ENCODE data around the gene ATP2B3.

ATP2B3 gene

DNA sequence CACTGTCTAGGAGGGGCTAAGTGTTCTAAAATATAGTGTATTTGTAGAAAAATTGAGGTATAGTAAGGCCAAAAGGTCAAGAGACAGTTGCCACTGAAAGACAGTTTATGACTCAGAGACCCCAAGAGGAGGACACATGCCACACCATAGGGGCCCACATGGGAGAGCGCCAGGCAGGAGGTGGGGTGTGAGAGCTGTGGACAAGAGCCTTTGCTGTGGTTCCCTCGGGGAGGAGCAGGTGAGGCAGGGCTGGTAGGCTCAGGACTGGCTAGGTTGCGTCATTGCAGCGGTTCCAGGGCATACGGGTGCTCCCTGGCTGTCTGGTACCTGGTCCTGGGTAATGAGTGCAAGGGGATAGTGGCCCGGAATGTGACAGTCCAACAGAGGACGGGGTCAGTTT is 43.9 kb downstream of the ATP2B3 start:
- no peaks in the 10 kb centered on the region for H3F3A ChIP-seq (ENCODE audit: insufficient read depth, low read length)
- H3K27ac ChIP-seq (ENCODE audit: low read depth, low read length, poor library complexity, severe bottlenecking), result no peak overlapping the region
- H3K79me2 ChIP-seq (ENCODE audit: insufficient read depth, low read length), result no peaks in the 10 kb centered on the region
- H3K36me3 ChIP-seq (ENCODE audit: insufficient read depth, low read length), result no peaks in the 10 kb centered on the region
- no peak overlapping the region for H3K4me2 ChIP-seq (ENCODE audit: low read length)
- H3K9me3 ChIP-seq (ENCODE audit: low read length), result no peaks in the 10 kb centered on the region
- no peak overlapping the region for H2AFZ ChIP-seq (ENCODE audit: low read length)
- H4K20me1 ChIP-seq (ENCODE audit: insufficient read depth, low read length), result no peaks in the 10 kb centered on the region
- H3K9me2 ChIP-seq (ENCODE audit: low read depth, low read length), result no peaks in the 10 kb centered on the region
- H3K4me1 ChIP-seq (ENCODE audit: insufficient read depth, low read length, severe bottlenecking), result no peaks in the 10 kb centered on the region
- H3K4me3 ChIP-seq (ENCODE audit: low read depth, low read length, poor library complexity, severe bottlenecking), result no peak overlapping the region
- H3K27me3 ChIP-seq (ENCODE audit: insufficient read depth, low read length), result no peaks in the 10 kb centered on the region
- no peak for TF ChIP-seq EZH2 (IDR thresholded peaks at IDR 0.05; ENCODE audit: borderline replicate concordance, low read length)
- TF ChIP-seq, protein P1, sequence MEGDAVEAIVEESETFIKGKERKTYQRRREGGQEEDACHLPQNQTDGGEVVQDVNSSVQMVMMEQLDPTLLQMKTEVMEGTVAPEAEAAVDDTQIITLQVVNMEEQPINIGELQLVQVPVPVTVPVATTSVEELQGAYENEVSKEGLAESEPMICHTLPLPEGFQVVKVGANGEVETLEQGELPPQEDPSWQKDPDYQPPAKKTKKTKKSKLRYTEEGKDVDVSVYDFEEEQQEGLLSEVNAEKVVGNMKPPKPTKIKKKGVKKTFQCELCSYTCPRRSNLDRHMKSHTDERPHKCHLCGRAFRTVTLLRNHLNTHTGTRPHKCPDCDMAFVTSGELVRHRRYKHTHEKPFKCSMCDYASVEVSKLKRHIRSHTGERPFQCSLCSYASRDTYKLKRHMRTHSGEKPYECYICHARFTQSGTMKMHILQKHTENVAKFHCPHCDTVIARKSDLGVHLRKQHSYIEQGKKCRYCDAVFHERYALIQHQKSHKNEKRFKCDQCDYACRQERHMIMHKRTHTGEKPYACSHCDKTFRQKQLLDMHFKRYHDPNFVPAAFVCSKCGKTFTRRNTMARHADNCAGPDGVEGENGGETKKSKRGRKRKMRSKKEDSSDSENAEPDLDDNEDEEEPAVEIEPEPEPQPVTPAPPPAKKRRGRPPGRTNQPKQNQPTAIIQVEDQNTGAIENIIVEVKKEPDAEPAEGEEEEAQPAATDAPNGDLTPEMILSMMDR (IDR thresholded peaks at IDR 0.05; ENCODE audit: low read length), result no peak
- no peak overlapping the region for H3K9ac ChIP-seq (ENCODE audit: low read length)

DNA sequence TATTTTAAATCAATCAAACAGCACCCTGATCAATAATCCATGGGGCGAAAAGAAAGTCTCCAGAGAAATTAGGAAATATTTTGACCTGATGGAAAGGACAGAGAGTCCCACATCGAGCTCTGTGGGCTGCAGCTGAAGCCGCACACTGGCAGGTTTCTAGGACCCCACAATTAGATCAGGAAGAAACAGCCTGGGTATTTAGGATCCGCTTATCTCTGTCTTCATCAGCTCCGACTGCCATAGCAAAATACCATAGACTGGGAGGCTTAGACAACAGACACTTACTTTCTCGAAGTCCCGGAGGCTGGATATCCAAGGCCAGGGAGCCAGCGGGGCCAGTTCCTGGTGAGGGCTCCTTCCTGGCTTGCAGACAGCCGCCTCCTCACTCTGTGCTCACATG is 45.1 kb downstream of the ATP2B3 start:
- Histone ChIP-seq H3K9me2 (ENCODE audit: low read depth, low read length) (no peaks in the 10 kb centered on the region), H3K4me3 (ENCODE audit: low read depth, low read length, poor library complexity, severe bottlenecking) (no peak overlapping the region), H3K4me2 (ENCODE audit: low read length) (no peak overlapping the region), H3K27ac (ENCODE audit: low read depth, low read length, poor library complexity, severe bottlenecking) (no peak overlapping the region), H3K9me3 (ENCODE audit: low read length) (no peaks in the 10 kb centered on the region), H3K9ac (ENCODE audit: low read length) (no peak overlapping the region), H4K20me1 (ENCODE audit: insufficient read depth, low read length) (no peaks in the 10 kb centered on the region), H3F3A (ENCODE audit: insufficient read depth, low read length) (no peaks in the 10 kb centered on the region), H2AFZ (ENCODE audit: low read length) (no peak overlapping the region), H3K36me3 (ENCODE audit: insufficient read depth, low read length) (no peaks in the 10 kb centered on the region), H3K79me2 (ENCODE audit: insufficient read depth, low read length) (no peaks in the 10 kb centered on the region), H3K4me1 (ENCODE audit: insufficient read depth, low read length, severe bottlenecking) (no peaks in the 10 kb centered on the region), H3K27me3 (ENCODE audit: insufficient read depth, low read length) (no peaks in the 10 kb centered on the region)
- TF ChIP-seq, protein P1 (IDR thresholded peaks at IDR 0.05; ENCODE audit: low read length), result no peak
- TF ChIP-seq EZH2 (IDR thresholded peaks at IDR 0.05; ENCODE audit: borderline replicate concordance, low read length), result no peak

DNA sequence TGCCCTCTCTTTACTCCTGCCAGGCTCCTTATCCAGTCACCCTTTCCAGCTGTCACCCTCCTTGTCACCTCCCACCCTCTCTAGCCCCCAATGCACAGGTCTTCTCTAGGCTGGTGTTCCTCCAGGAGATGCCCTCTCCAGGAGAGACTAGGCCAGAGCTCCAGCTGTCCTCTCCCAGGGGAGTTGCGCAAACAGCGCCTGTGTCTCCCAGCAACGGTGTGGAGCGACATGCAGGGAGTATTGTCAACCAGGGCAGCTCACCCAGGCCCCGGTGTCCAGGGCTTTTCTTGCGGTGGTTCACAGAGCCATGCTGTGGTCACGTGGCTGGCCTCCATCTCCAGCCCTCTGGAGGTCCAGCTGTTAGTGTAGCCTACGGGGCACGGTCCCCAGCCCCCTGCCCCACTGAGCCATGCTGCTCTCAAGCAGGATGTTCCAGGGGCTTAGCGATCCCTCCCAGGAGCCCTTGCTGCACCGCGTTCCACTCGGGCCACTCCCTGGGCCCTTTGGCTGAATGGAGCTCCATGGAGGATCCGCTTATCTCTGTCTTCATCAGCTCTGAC is 46.7 kb downstream of the ATP2B3 start:
- no peak overlapping the region for H3K4me3 ChIP-seq (ENCODE audit: low read depth, low read length, poor library complexity, severe bottlenecking)
- no peaks in the 10 kb centered on the region for H3K9me2 ChIP-seq (ENCODE audit: low read depth, low read length)
- H2AFZ ChIP-seq (ENCODE audit: low read length), result no peak overlapping the region
- no peak overlapping the region for H3K4me2 ChIP-seq (ENCODE audit: low read length)
- no peaks in the 10 kb centered on the region for H3K9me3 ChIP-seq (ENCODE audit: low read length)
- no peaks in the 10 kb centered on the region for H3K4me1 ChIP-seq (ENCODE audit: insufficient read depth, low read length, severe bottlenecking)
- no peaks in the 10 kb centered on the region for H4K20me1 ChIP-seq (ENCODE audit: insufficient read depth, low read length)
- no peaks in the 10 kb centered on the region for H3K27me3 ChIP-seq (ENCODE audit: insufficient read depth, low read length)
- H3K27ac ChIP-seq (ENCODE audit: low read depth, low read length, poor library complexity, severe bottlenecking), result no peak overlapping the region
- H3F3A ChIP-seq (ENCODE audit: insufficient read depth, low read length), result no peaks in the 10 kb centered on the region
- no peak overlapping the region for H3K9ac ChIP-seq (ENCODE audit: low read length)
- no peaks in the 10 kb centered on the region for H3K36me3 ChIP-seq (ENCODE audit: insufficient read depth, low read length)
- no peak for TF ChIP-seq EZH2 (IDR thresholded peaks at IDR 0.05; ENCODE audit: borderline replicate concordance, low read length)
- TF ChIP-seq, protein P1 (IDR thresholded peaks at IDR 0.05; ENCODE audit: low read length), result no peak
- H3K79me2 ChIP-seq (ENCODE audit: insufficient read depth, low read length), result no peaks in the 10 kb centered on the region

Measured in OCI-LY1 (cell line).